ENCODE data around the gene PTDSS2.

PTDSS2 gene

DNA sequence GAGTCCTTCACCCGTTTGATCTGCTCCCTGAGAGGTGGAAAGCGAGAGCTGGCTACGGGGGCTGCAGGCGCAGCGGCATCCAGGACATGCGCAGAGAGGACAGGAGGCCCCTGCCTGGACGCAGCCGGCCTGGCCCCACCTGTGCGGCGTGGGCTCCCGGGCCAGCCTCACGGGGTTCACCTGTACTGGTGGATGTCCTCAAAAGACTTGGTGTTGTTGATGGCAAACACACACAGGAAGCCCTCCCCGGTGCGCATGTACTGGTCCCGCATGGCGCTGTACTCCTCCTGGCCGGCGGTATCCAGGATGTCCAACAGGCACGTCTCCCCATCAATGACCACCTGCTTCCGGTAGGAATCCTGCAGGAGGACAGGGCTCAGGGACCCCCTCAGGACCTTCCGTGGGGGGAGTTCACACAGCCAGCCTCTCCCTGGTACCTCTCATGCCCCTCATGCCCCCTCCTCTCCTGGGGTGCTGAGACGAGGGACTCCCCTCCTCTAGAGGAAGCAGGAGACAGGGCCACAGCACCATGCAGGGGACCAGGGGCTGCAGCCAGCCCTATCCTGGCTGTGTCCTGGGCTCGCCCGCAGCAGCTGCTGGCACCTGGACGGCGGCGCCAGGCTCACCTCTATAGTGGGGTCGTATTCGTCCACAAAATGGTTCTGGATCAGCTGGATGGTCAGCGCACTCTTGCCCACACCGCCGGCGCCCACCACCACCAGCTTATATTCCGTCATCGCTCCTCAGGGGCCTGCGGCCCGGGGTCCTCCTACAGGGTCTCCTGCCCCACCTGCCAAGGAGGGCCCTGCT, 83.7 kb downstream of the PTDSS2 start:
- no peak for DNase-seq

- no peak for DNase-seq
Observed at GRCh38 chr11:534396-535209, 84.5 kb downstream of the PTDSS2 start.

DNA sequence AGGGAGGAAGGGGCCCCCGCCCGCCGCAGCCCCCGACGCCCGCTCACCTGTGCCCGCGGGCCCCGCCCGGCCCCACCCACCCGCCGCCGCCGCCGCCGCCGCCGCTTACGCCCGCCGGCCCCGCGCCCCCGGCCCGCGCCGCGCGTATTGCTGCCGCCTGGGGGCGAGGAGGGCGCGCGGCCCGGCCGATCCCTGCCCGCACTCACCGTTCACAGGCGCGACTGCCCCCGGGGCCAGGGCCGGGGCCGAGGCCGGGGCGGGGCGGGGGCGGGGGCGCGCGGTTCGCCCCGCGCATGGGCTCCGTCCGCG, 85.1 kb downstream of the PTDSS2 start:
- DNase-seq, result no peak

- peak; percentile 34 for DNase-seq
Observed at GRCh38 chr11:535519-536454, 85.7 kb downstream of the PTDSS2 start, which contains the start of gene HRAS. TSS of gene HRAS (minus strand) at chr11:535576.

DNA sequence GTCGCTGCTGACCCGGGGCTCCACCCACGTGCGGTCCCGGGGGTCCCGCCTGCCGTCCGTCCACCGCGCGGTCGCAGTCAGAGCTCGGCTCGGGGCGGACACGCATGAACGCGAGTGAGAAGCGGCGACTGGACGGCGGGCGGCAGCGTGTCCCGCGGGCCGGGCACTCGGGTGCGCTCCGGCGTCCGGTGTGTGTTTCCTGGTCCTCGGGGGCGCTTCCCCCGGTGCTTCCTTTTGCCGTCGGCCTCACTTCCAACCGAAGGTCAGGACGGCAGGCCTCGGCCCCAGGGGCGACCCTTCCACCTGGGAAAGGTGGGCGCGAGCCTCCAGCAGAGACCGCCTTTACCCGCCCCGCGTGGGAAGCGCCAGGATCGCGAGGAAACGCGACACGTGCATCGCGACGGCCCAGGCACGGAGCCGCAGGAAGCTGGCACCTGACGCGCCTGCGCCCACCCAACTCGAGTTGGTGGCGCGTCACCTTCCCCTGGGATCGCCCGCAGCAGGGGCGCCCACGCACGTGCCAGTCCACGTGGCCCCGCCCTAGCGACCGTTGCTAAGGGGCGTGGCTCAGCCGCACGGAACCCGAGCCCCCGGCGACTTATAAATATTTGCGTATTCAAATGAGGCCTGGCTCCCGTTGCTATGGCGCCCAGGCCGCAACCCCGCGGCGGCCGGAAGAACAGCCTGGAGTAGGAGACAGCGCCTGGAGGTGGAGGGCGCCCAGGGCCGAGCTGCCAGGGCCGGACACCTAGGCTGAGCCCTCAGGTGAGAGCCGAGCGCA, 87.0 kb downstream of the PTDSS2 start, which contains the start of gene LRRC56:
Gene LRRC56 (plus strand): TSS at position 687 of the 781 bp plus-strand sequence. CDS start 3,158 bp downstream, outside the sequence.
- DNase-seq, result peak; percentile 8

- DNase-seq, result no peak
Observed at GRCh38 chr11:537622-538430, 87.7 kb downstream of the PTDSS2 start.

GRCh38 chr11:538431-539051, 88.5 kb downstream of the PTDSS2 start:
- DNase-seq, result no peak

- no peak for DNase-seq
Observed at GRCh38 chr11:539971-540481, 89.9 kb downstream of the PTDSS2 start.

Measured in NCI-H187 treated with DMSO at 0.1 percent for 48 hours (cell line).